ENCODE results near the gene PHLPP1. TPM values are rescaled to one million over a fixed set of nuclear protein-coding genes. Genes with fewer than 3 reads are reported as not detected.
A peak's percentile ranks its signal among the peaks of the same experiment; 100 is the strongest.

Gene PHLPP1
- total RNA-seq, 2 donors from 2014 or later, result 8.6 to 20.8 TPM

DNA sequence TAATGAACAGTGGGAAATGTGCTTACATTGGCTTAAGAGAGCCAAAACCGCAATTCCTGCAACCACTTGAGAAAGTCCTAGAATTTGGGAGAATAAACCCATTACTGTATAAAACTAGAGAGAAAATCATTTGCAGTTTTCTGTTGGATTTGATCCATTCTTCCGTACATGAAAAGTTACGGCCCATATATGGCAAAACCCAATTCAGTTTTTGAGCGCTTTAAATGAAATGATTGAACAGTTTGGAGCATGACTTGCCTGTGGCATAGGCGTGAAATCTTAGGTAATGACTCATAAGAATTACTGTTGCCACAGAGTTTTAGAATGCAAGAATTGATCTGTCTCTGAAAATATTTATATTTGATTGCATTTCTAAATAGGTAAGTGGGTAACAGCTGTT lies 52.0 kb downstream of the PHLPP1 start:
- Histone ChIP-seq H3K4me3 (no peak overlapping the region), H3K36me3 (replicated peaks in 1 of 2; ENCODE audit: insufficient read depth in 1 of 2, low read depth in 2 of 2) (no peaks in the 10 kb centered on the region), H3K27ac (peak overlapping the region; percentile 29 to 60 (median 40)), H3K9me3 (no peaks in the 10 kb centered on the region), H3K27me3 (no peaks in the 10 kb centered on the region), H3K4me1 (peaks cover 29% of the 10 kb centered on the region)
- DNase-seq, result no peak
- intact Hi-C loops (cut with DNase I), result no loop called here
- 61 to 68% methylated on average over 5 of the region's 5 CpGs for WGBS, 2 donors
- peak; percentile 78 for ATAC-seq
- TF ChIP-seq, protein P1, sequence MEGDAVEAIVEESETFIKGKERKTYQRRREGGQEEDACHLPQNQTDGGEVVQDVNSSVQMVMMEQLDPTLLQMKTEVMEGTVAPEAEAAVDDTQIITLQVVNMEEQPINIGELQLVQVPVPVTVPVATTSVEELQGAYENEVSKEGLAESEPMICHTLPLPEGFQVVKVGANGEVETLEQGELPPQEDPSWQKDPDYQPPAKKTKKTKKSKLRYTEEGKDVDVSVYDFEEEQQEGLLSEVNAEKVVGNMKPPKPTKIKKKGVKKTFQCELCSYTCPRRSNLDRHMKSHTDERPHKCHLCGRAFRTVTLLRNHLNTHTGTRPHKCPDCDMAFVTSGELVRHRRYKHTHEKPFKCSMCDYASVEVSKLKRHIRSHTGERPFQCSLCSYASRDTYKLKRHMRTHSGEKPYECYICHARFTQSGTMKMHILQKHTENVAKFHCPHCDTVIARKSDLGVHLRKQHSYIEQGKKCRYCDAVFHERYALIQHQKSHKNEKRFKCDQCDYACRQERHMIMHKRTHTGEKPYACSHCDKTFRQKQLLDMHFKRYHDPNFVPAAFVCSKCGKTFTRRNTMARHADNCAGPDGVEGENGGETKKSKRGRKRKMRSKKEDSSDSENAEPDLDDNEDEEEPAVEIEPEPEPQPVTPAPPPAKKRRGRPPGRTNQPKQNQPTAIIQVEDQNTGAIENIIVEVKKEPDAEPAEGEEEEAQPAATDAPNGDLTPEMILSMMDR (IDR thresholded peaks at IDR 0.05), result no peak
- no peak for TF ChIP-seq POLR2A (IDR thresholded peaks at IDR 0.05)

DNA sequence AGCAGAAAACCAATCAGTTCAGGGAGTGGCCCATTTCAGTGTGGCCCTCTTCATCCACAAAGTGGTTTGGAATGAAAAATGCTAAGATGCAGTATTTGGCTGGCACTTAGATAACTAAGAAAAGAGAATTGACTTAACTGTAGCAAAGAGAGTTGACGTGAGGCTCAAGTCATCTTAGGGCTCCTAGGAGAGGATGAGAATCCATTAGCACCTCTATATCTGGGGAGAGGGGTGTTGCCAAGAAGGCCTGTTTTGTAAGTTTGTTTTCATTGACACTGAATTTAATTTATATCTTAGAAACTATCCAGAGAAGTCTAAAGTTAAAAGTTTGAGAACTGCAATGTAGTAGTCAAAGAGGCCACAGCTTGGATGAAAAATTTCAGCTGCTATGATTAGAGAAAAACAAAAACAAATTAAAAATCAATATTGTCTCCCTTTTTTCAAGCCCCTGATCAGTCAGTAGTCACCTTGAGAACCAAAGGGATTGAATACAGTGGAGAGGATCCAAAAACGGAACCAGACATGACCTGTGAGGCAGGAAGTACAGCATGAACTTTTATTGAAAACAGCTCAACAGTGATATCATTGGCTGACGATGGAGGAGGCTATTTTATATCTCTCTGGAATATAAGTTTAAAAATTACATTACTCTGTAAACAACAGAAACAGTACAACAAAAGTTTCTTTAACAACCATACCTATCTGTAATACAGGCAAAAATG lies 52.7 kb downstream of the PHLPP1 start:
- TF ChIP-seq POLR2A (IDR thresholded peaks at IDR 0.05), result no peak
- TF ChIP-seq, protein P1 (IDR thresholded peaks at IDR 0.05), result no peak
- intact Hi-C loops (cut with DNase I), result no loop called here
- DNase-seq, result no peak
- H3K27me3 ChIP-seq, result no peaks in the 10 kb centered on the region
- peaks cover 36% of the 10 kb centered on the region for H3K4me1 ChIP-seq
- WGBS, 2 donors, result 24 to 30% methylated on average over 3 of the region's 3 CpGs
- no peak overlapping the region for H3K4me3 ChIP-seq
- peak; percentile 69 for ATAC-seq
- no peaks in the 10 kb centered on the region for H3K9me3 ChIP-seq
- H3K36me3 ChIP-seq (replicated peaks in 1 of 2; ENCODE audit: insufficient read depth in 1 of 2, low read depth in 2 of 2), result no peaks in the 10 kb centered on the region
- peak overlapping the region; percentile 29 to 60 (median 40) for H3K27ac ChIP-seq

DNA sequence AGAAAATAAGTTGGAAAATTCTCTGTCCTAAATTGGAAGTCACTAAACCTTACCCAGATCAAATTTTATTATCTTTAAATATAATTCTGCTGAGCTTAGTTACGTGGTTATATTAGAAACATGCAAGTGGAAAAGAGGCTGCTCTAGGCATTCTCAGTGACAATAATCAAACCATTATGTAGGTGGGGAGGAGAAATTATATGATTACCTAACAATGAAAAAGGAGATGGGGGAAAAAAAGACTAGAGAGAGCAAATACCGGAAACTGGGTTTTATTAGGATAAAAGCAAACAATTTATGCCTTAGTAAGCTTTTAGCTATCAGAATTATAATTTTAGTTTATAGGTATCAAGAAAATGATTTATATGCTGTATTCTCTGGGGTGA lies 53.2 kb downstream of the PHLPP1 start:
- ATAC-seq, result no peak

DNA sequence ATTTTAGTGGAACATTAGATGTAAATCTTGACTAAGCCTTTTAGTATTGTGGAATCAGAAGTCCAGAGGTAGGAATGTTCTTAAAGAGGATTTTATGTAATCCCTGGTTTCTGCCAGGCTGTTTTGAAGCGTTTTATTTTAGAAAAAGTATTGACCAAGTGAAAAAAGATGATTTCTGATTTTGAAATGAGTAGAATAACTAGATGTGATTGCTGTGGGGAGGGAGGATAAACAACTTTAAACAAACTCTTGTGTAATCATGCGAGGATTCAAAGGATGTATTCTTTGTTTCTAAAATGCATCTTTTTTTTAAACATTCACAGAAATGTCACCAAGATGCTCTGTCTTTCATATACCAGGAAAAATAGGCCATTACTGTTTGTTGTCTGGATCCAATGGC lies 53.9 kb downstream of the PHLPP1 start:
- WGBS, 2 donors, result 65 to 71% methylated on average over 2 of the region's 2 CpGs
- H3K4me1 ChIP-seq, result peaks cover 48% of the 10 kb centered on the region
- no peaks in the 10 kb centered on the region for H3K9me3 ChIP-seq
- TF ChIP-seq POLR2A (IDR thresholded peaks at IDR 0.05), result no peak
- TF ChIP-seq, protein P1 (IDR thresholded peaks at IDR 0.05), result no peak
- intact Hi-C loops (cut with DNase I), result no loop called here
- no peaks in the 10 kb centered on the region for H3K36me3 ChIP-seq (replicated peaks in 1 of 2; ENCODE audit: insufficient read depth in 1 of 2, low read depth in 2 of 2)
- DNase-seq (no peak), ATAC-seq (no peak)
- H3K4me3 ChIP-seq, result no peak overlapping the region
- peak overlapping the region in 1 of 4 donors; percentile 43 for H3K27ac ChIP-seq
- H3K27me3 ChIP-seq, result no peaks in the 10 kb centered on the region

More for the DNA sequence above, 53.2 kb downstream of the PHLPP1 start:
- Histone ChIP-seq H3K9me3 (no peaks in the 10 kb centered on the region), H3K27me3 (no peaks in the 10 kb centered on the region), H3K4me3 (no peak overlapping the region), H3K4me1 (peaks cover 41% of the 10 kb centered on the region), H3K36me3 (replicated peaks in 1 of 2; ENCODE audit: insufficient read depth in 1 of 2, low read depth in 2 of 2) (no peaks in the 10 kb centered on the region), H3K27ac (peak overlapping the region in 3 of 4 donors; percentile 29 to 60 (median 43))
- DNase-seq, result no peak
- TF ChIP-seq POLR2A (IDR thresholded peaks at IDR 0.05), result no peak
- TF ChIP-seq, protein P1 (IDR thresholded peaks at IDR 0.05), result no peak
- intact Hi-C loops (cut with DNase I), result no loop called here
- 50 to 55% methylated on average over 2 of the region's 2 CpGs for WGBS, 2 donors
